Stimulated activated CD8-positive, alpha-beta memory T cell treated with anti-CD3 and anti-CD28 coated beads, Interleukin-15, amount 100 ng/mL, for 24 hours (primary cell): ENCODE results near the gene PACRG.

ENCODE experiments used
- DNase-seq: peaks from one replicate; pipeline ENCODE4 v3.0.0-alpha.2; 2020; ENCODE audit warnings: low read depth

Gene PACRG

DNA sequence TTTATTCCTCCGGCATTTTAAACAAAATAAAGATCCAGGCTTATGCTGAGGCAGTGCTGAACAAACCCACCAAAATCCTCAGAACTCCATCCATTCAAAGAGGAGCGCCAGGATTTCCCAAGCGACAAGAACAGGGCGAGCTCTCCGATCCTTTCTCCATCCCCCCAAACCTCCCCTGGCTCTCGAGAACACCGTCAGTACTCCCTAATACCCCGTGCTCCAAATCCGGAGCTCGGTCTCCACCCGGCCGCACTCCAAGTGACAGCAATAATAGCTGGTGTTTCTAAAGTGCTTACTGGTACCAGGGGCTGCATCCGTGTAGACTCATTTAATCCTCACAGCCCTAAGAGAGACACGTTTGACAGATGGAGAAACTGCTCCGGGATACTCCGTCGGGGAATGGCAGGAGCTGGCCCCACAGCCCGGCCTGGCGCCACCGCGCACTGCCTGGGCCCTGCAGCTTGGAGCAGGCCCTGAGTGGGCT is 409.7 kb downstream of the PACRG start:
- DNase-seq = no peak

DNA sequence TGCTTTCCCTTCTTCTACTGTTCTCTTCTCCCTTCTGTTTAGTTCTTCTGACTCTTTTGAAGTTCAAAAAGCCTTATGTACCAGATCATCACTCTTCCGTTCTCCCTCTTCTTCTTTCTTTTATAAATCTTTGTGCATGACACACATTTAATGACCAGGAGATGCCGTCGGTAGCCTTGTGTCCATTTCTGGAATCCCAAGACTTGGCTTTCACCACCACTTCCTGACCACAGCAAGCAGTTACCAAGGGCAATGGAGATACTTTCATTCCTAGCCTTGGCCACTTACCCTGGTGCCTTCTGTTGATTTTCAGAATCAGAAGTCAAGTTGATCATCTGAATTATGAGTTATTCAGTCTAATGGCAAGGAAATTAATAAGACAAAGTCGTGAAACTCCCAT is 418.3 kb downstream of the PACRG start:
- no peak for DNase-seq

DNA sequence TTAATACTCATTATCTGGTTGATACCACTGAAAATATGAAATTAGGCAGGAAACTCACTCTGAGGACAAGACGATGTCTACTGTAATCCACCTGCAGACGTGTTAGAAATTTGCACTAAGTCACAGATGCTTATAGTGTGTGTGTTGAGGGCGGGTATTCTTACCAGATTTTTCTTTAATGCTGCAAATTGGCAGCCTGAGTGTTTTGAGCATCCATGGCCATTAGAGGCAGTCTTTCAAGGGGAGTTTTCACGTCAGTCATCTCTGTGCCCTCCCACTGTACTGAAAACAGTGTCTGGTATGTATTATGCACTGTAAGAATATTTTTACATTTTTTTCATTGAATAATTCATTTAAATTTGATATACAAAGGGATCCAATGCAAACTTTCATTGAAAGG is 420.2 kb downstream of the PACRG start:
- no peak for DNase-seq

DNA sequence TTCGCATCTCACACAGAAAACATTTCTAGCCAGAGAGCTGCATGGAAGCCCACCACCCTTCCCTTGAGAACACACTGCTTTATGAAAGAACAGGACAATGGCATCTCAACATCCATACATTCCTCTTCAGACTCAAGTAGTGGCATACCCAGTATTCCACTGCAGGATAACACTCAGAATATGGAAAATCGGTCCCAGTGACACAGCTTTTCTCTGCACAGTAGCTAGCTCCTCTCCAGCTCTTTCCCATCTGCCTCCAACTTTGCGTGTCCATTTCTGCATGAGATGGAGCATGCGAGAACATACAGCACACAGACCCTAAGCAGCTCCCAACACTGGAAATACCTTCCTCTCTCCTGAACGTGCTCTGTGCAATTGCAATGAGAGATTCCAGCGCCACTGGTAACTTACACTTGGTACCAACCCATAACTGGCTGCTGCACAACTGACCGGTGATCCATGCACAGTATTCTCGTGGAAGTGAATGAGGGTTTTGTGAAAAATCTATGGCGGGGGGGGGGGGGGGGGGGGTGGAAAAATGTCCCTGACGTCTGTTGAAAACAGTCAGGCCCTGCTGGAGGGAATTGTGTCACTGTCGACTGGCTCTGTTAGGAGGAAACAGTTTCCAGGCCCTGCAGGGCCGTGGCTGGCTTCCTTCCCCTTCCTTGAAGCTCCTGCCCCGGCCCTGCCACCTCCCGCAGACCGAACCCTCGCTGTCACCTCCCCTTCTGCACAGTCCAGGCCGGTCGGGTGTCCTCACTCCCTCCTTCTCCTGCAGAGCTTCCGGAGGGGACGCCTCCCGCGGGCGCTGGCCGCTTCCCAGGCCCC is 420.9 kb downstream of the PACRG start:
- no peak for DNase-seq

DNA sequence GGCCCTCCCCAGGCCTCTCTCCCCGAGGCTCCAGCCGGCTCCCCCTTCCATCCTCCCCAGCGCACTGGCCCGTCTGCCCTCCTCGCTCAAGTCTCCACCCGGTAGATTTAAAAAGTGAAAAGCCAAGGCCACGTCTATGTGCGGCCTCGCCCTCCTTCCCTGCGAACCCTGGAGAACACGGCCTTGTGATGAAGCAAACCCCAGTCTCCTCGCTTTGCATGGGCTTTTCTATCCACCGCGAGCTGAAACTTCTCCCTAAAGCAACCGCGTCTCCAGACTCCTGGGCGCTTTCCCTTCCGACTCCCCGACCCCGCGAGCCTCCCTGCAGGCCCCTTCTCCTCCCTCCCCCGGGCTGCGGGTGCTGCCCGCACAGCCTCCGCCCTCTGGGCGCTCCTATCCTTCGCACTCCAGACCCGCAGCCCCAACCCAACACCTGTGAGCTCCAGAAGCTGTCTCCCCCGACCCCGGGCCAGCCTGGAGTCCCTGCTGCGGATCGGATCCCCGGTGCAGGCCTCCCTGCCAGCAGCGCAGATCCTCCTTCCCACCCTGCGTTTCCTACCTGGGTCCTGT is 421.6 kb downstream of the PACRG start:
- DNase-seq = no peak

DNA sequence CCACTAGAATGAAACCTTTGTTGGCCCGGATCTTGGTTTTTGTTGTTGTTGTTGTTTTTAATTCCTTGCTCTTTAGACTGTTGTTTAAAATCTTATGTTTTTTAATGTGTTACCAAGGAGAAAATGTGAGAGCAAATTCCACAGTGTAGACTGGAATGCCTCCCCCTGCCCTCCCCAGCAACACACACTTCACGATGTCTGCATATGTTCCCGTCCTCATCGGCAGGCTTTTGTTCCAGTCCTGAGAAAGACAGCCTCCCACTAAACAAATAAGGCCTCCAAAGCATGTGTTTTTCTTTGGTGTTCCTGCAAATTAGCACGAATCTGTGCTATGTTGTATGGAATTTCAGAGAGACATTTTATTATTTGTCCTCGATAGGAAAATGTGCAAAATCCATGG is 423.4 kb downstream of the PACRG start:
- DNase-seq = no peak

DNA sequence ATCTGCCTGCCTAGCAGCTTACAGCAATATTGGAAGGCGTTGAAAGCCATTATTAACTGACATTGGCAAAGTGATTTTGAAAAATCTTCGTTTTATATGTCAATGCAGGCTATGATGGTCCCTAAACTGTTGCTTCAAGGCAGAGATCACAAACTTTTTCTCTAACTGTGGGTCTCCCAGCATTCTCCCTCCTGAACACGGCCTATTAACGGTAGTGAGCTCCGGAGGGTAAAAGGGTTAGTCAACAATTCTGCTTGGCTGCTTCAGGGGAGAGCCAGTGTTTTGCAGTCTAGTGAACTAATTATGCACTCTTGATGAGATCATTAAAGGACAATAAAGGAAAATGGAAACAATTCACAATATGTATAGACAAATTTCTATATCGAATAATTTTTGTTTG is 424.9 kb downstream of the PACRG start:
- DNase-seq = no peak

DNA sequence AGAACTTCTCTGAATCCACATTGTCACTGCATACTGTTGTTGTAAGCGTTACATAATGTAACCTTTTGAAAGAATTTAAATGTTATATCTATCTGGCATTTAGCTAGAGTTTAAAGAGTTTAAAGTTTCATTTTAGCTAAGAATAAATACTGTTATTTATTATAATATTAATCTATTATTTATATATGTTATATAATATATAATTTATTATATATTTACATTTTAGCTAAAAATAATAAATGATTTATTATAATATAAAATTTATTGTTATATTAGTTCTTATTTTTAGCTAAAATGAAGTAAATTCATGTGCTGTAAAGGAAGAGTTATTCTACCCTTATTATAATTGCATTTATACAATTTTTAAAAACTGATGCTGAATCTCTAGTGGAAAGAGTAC is 431.3 kb downstream of the PACRG start:
- DNase-seq = no peak

DNA sequence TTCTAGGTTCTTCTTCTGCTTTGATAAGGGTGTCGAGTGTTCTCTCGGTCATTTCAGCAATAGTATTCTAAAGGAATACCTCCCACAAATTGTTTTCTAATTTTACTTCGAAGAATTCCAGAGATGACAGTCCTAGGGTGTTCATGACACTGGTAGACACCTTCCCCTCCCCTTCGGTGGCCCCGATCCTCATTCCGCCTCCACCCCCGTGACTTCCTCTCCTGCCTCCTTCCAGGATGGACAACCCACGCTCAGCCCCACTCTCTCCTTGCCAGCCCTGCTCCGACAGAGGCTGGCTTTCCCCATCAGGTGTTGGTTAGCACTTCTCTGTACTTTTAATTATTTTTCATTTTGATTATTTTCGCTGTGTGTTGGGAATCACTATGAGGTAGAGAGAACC is 431.9 kb downstream of the PACRG start:
- no peak for DNase-seq

DNA sequence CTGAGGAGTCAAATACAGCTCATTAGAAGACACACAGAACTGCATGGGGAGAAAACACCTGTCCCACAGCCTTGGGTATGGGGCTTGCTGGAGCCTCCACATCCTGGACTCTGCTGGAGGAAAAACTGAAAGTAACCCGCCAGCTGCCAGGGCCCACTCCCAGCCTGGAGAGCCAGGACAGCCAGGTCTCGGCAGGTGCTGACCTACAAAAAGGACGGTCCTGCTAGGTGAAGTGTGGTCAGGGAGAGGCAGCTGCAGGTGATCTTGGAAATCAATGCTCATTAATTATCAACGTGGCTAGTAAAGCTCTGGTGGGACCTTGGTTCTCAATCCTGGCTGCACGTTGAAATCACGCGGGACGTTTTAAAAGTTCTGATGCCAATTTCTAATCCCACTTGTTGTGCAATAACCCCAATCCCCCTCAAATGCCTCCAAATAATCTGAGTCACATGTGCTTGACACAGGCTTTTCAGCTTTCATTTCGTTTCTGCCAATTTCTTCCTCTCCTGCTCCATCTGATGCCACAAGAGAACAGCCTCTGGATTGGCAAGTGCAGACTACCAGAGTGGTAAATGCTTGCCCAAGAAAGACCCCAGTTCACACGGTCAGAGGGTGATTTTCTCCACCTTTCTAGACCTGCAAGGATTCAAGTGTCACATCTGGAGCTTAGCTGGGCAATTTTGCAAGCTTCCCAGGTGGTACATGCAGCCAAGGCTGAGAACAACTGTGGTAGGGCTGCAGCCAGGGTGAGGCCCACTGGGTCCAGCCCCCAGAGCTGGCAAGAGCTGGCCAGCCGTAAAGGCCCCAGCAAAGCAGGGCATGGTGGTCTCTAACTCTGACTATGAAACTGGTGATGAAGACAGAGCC is 434.5 kb downstream of the PACRG start:
- DNase-seq = no peak

DNA sequence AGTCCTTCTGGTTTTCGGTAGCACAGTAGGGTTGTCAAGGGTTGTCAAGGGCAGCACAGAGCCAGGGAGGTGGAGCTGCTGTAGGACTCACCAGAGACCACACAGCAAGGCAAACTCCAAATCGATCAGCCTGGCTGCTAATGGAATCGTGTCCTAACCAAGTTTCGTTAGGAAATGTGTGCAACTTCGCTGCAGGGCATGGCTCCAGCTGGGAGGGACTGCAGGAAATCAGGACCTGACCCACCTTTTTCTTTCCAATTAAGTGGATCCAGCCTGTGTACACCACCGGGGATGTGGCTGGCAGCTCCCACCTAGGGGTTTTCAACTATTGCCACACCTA is 435.1 kb downstream of the PACRG start:
- DNase-seq = no peak

DNA sequence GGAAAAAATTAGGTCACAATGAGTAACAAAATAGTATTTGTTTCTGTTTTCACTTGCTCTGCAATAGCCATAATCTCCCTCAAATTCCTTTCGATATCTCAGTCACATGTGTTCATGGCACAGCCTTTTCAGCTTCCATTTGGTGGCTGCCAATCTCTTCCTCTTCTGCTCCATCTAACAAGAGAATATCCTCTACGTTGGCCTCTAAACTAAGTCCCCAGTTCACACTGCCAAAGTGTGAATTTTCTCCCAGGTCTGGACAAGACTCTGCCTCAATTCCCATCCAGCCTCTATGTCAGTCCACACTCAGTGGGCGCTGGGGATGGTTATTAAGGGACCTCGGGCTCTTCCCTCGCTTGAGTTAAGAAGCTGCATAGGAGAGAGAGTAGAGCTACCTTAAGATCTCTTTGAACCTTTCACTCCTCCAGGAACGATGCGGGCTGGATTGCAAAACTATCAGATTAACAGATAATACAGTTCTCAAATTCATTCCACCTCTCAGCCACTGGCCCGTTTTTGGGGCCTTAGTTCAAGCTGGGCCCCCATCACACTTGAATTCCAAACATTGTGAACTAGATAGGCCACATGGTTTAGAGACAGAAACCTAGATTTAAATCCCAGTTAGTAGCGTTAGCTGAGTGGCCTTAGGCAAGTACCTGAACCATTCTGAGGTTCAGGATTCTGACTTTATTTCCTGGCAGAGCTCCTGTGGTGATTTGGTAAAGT is 436.6 kb downstream of the PACRG start:
- DNase-seq = no peak

DNA sequence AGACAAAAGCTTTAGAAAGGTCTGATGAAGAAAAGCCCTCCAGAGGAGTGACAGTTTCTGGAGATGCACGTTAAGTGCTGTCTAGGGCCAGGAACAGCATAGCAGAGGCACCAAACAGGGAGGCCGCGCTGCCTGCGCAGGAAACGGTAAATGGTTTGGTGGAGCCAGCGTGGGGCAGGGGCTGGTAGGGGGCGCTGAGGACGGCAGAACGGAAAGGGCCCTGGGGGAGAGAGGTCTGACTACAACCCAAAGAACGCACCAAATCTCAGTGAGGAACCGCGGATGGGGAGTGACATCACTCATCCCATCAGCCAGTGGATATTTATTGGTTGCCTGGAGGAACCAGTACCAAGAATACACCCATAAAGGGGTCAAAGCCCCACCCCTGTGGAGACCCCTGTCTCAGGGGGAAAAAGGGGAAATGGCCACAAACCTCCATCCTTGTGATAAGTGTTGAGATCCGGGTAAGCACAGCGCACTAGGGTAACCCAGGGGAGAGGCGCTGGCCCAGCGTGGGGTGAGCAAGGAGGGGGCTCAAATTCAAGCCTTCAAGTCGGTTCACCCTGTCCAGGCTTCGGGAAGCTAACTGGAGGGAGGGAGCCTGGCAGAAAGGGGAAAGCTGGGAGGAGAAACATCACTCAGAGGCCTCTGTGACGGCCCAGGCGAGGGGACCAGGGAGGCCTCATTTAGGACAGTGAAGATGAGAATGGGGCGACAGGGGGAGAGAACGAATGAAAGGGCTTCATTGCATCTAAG is 437.6 kb downstream of the PACRG start:
- DNase-seq = no peak

DNA sequence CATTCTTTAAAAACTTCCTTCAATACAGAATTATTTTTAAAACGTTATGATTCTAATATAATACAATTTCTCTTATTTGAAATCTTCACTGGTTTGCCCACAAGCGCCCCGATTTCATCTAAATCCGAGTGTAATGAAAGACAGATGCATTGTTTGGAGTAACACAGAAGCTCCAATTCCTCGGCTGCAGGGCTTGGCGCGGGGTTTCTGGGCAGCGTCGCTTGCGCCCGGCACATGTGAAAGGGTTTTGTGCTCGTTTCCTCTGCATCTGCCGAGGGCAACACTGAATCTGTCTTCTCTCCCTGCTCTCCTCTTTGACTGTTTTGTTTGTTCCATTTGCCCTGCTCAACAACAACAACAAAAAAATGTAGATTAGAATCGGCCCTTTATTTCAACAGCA is 438.1 kb downstream of the PACRG start:
- no peak for DNase-seq

DNA sequence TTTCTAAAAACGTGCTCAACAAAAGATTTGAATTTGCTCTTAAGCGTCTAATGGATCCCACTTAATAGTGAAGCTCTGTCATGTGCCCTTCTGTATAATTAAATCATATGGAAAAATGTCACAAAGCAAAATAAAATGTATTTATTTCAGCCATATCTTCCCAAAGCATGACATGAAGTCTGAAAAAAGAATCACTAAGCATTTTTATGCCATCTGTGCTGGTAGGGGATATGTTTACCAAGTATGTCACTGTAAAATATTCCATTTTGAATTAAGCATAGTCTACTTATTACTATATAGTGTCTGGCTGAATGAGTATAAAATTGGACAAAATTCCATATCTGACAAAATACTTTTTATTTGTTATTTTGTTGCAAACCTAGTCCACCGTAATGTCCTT is 438.7 kb downstream of the PACRG start:
- DNase-seq = no peak

DNA sequence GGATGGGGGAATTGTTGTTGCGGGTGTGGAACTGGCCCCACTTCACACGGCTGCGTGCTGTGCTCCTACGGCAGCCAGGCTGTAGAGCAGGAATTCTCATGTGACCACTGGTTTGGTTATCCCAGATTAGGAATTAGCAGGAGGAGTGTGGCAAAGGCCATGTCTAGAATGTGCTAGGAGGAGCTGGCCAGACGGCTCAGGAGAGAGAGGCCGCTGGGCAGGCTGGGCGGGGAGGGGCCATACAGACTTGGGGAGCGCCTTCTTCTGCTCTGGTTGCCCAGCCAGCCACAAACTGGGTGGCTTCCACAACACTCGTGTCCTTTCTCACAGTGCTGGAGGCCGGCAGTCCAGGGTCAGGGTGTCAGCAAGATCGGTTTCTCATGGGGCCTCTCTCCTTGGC is 441.7 kb downstream of the PACRG start:
- no peak for DNase-seq

DNA sequence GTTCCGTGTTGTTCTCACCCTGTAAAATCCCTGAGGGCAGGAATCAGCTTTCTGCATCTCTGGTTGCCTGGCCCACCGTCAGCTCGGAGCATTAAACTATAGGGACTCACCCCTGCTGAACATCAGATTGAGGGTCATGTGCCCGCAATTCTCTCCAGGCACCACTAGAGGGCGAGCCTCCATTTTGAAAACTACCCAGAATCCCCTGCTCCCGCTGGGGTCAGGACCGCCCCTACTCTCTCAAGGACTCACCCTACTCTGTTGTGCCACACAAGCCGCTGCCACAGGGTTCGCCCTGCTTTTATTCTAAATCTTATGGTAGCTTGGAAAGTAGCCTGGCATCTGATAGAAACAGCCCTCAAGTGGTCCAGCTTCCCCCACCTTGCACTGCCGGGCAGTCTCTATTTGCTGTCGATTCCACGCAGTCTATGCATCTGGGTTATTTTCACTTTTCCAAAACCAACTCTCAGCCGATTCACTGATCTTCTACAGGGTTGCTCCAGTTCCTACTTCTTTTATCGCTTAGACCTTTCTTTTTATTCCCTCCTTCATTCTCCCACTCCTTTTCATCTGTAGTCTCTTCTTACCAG is 442.6 kb downstream of the PACRG start:
- DNase-seq = no peak

DNA sequence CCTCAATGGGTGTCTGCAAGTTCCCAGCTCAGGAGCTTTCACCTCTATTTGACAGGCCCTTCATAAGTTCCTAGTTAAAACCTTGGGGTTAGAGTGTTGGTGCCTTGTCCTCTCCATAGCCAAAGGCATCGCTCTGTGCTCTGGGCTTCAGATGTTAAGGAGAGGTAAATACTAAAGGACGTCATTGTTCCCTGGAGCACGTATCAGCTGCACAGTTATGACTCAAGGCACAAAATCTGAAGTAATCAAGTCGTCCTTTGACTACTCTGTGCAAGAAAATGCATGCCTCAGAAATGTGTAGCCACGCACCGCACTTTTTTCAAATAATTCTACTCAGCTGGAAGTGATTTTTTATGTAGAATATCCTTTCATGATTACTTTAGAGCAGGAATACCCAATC is 446.0 kb downstream of the PACRG start:
- DNase-seq = no peak

DNA sequence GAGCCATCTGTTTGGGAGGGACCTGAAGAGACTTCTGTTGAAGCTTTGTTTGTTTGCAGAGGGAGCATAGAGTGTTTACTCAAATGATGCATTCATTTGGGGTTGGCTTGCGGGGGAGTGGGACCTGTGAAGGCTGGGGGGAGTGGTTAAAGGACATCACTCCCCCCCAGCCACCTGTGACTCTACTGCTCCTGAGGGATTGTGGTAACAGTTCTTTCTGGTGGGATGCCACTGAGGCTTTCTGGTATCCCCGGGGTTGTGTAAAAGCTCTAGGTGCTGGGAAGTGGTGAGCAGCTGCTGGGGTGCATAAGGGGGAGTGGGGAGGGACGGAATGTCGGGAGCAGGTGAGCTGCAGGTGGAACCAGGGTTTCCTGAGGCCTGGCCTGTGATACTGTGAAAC is 447.5 kb downstream of the PACRG start:
- no peak for DNase-seq

DNA sequence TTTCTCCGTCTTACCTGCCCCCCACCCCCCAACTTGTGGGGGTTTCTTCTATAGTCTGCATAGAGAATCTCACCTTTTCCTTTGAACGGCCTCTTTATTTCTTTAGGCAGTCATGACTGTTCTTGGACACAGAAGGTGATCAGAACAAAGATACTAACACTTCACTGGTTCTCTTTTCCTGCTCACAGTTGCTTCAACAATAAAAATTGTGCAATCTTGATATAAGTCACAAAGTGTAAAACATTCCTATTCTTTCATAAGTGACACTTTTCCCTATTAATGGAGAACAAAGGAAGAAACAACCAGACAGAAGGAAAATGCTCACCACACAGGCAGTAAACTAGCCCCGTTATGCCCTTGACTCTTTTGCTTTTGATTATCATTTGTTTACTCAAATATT is 448.3 kb downstream of the PACRG start:
- DNase-seq = no peak

DNA sequence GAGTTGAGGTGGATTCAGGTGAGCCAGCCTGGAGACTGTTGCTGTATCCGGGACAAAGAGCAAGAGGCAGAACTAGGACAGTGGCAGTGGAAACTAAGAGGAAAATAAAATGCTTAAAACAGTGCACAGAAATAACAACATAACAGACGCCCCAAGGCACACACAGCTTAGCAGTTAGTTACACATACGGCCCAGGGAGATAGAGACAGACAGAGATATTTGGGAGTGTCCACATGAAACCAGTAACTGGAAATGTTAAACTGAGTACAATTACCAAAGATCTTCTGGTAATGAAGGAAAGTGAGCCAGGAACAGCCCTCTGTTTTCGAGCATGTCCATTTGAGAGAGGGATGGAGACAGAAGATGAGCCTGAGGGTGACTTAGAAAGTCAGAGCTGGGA is 449.2 kb downstream of the PACRG start:
- DNase-seq = no peak
